GM12891 (cell line): ENCODE results near the gene GPR152.

Experiments
- POLR2A ChIP-seq: IDR thresholded peaks from 2 replicates; pipeline ENCODE4 v1.6.1; 2011; ENCODE audit warnings: low read depth, low read length, control low read depth
- POLR2AphosphoS5 ChIP-seq: IDR thresholded peaks from 2 replicates; pipeline ENCODE4 v1.6.1; 2011; ENCODE audit warnings: low read depth, low read length, control low read depth

GRCh38 chr11:67439321-67440228 is 13.0 kb downstream of the GPR152 start:
- TF ChIP-seq POLR2A, result no peak
- TF ChIP-seq POLR2AphosphoS5, result no peak
